ENCODE results near the gene PLEKHG4B.

PLEKHG4B gene

DNA sequence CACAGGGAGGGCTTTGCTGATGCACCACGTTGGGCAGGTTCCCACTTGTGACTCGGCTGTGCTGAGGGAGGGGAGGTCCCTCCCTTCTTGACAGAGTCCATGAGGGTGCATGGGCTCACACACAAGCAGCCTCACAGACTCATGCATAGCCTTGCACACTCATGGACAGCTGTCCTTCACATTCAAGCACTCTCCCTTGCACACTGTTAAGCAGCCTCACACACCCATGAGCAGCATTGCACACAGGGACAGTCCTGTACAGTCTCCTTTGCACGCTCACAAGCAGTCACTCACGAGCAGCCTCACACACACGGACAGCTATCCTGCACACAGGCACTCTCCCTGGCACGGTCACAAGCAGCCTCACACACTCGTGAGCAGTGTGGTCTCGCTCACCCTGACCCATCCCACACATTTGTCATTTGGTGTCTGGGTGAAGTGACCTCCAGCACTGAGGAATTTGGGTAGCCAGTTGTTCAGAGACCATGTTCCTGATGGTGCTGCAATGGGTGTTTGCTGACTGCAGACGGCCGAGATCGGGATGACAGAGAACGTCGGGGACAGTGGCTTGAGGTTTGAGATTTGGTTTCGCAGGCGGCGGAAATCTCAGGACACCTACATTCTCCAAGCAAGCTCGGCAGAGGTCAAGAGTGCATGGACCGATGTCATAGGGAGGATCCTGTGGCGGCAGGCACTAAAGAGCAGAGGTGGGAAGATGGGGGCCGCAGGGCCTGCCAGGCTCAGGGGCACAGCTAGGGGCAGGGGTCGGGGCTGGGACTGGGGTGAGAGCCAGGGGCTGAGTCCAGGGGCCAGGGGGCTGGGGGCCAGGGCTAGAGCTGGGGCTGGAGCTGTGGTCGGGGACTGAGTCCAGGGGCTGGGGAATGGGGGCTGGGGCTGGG, 81.7 kb downstream of the PLEKHG4B start:
- DNase-seq = no peak

DNA sequence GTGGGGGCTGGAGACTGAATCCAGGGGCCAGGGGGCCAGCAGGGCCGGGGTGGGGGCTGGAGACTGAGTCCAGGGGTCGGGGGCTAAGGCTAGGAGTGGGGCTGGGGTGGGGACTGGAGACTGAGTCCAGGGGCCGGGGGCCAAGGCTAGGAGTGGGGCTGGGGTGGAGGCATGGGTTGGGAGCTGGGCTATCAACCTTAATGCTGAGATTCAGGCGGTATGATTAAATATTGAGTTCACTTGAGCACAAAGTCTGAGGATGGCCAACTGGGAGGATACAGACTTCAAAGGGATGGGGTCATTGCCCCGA, 82.3 kb downstream of the PLEKHG4B start:
- no peak for DNase-seq

DNA sequence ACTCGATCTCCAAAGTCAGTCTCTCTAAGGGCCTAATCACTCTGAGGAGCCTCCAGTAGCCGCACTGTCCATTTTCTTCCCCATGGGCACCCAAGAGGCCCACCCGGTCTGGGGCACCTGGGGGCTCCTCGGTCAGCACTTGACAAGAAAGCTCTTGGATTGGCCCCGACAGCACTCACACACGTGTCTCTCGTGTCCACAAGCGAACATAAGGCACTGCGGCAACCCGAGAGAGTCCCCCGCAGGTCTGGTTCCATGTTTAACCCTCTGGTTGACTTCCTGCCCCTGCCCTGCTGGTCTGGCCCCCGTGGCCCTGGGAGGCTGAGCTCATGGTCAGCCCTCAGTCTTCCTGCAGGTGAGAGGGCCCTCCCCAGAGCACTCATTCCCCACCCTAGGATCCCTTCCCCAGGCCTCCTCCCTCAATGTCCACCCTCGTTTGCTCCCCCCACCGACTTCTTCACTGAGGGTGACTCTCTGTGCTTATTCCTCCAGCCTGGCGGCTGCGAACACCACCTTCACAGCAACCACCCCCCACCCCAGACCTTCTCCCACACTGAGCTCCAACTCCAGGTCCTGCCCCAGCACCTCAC, 83.0 kb downstream of the PLEKHG4B start:
- DNase-seq = no peak

DNA sequence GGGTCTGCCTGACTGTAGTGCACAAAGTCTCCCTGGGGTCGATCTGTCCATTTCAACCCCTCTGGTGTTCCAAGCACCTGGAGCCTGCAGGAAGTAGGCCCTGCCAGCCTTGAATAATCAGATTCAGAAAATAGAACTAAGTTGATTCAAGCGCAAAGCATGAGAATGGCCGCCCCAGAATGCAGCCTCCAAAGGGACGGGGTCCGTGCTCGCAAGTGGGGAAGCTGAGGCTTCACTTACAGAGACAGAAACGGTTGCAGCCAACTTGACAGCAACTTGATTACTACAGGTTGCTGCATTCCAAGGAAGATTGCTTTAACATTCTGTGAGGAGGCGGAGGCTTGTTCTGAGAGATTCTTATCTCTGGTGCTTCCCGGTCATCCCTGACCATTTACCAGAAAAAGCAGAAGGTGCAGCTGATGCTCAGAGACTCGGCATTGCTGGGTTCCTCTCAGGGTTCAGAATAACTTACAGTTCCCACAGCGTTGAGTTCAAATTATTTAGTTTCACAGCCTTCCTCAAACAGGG, 84.4 kb downstream of the PLEKHG4B start:
- DNase-seq = no peak

DNA sequence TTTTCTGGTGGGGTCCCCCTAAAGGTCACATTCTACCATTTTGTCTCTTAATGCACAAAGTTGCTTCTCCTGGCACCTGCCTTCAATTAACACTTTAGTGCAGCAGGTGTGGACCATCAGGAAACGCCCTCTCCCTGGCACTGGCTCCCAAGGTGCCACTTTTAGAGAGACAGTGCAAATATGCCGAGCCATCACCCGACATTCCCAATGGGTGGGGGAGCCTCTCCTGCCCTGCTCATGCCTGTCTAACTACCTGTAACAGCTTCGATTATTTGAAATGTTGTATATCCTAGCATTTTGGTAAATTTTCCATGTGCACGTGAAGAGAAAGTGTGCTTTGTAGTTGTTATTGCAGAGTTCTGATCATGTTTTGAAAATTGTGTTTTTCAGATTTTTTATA, 86.1 kb downstream of the PLEKHG4B start:
- peak; percentile 3 for DNase-seq

DNA sequence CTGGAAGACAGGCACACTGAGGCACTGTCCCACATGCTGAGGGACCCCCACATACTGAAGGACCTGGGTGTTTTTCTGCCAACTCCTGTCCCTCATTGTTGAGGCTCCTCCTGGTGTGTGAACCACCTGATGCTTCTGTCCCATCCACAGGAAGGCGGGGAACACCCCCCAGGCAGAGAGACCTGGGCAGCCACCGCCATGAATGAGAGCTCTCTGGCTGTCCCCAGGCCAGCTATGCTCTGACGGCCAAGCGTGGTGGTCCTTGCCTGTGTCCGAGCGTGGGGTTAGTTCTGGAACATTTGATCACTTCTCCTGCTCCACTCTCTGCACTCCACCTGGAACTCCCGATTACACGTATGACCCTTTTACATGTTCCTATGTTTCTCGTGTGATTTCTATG, 87.4 kb downstream of the PLEKHG4B start:
- DNase-seq = no peak

DNA sequence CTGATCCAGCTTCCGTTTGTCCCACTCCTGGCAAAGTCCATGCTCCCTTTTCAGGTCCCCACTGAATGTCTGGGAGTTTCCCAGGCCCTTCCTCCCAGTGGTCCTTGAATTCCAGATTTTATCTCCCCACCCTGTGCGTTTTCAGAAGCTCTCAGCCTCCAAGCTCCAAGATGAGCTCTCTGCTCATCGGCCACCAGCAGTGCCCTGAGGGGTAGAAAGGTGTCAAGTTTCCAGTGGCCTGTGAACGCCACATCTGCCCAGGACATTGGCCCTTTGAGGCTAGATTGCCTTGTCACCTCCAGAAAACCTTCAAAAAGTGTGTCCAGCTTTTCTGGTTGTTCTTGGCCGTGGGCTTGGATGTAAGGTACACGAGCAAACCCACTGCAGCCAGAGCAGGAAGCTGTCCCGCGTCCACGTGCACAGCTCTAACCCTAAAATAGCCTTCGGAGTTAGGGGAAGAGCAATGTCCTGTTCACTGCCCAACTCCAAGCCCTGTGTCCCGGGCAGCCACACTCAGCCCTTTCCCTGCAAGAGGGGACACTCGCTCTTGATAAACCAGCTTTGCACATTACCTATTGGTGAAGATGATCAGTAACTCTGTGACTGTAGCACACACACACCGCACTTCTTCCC, 88.4 kb downstream of the PLEKHG4B start:
- no peak for DNase-seq

DNA sequence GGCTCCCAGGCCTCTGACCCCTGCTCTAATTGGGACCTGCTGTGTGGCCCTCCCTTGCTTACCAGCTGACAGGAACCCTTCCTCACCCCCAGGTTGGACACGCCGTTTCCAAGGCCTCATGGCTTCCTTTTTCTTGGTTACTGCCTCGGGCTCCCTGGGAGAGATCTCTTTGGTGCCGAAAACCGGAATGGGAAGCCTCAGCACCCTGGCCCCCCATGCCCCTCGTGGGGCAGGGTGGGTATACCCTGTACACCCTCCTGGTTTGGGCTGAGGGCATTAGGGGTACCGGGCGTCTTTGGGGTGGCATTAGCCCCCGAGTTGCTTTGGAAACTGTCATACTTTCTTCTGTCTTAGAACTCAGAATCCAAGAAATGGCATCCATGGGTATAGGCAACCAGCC, 89.2 kb downstream of the PLEKHG4B start:
- no peak for DNase-seq

DNA sequence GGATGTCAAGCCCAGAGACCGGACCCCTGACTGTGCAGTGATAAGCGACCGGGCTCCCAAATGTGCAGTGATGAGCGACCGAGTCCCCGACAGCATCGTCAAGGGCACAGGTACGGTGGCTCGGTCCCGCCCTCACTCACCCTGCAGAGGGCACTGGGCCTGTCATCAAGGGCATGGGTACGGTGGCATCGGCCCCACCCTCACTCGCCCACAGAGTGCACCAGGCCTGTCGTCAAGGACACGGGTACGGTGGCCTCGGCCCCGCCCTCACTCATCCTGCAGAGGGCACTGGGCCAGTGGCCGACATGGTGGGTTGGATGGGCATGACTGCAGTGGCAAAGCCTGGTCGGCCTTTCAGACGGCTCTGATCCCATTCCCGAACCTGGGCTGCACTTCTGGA, 89.6 kb downstream of the PLEKHG4B start:
- DNase-seq = no peak

DNA sequence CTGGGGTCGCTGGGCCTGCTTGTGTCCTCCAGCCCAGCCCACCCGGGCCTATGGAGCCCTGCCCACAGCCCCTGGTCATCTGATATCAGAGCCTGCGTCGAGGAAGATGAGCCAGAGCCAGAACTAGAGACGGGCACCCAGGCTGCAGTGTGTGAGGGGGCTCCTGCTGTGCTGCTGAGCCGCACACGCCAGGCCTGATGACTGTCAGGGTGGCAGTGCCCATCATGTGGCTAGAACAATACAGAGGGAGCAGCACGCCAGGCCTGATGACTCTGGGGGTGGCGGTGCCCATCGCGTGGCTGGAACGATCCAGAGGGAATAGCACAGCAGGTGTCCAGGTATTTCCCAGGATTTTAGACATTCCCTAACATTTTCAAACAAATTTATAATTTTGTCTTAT, 90.2 kb downstream of the PLEKHG4B start:
- no peak for DNase-seq

DNA sequence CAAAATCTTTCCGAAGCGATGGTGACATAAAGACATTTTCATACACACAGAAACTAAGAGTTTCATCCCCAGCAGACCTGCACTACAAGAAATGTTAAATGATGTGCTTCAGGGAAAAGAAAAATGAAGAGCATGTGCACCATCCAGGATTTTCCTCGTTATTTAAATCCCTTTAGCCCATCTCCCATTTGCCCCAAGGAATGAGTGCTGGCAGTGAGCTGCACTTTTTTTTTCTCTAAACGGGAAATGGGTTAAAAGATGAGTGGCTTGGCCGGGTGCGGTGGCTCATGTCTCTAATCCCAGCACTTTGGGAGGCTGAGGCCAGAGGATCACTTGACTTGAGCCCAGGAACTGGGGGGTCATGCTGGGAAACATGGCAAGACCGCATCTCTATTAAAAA, 92.5 kb downstream of the PLEKHG4B start:
- no peak for DNase-seq

DNA sequence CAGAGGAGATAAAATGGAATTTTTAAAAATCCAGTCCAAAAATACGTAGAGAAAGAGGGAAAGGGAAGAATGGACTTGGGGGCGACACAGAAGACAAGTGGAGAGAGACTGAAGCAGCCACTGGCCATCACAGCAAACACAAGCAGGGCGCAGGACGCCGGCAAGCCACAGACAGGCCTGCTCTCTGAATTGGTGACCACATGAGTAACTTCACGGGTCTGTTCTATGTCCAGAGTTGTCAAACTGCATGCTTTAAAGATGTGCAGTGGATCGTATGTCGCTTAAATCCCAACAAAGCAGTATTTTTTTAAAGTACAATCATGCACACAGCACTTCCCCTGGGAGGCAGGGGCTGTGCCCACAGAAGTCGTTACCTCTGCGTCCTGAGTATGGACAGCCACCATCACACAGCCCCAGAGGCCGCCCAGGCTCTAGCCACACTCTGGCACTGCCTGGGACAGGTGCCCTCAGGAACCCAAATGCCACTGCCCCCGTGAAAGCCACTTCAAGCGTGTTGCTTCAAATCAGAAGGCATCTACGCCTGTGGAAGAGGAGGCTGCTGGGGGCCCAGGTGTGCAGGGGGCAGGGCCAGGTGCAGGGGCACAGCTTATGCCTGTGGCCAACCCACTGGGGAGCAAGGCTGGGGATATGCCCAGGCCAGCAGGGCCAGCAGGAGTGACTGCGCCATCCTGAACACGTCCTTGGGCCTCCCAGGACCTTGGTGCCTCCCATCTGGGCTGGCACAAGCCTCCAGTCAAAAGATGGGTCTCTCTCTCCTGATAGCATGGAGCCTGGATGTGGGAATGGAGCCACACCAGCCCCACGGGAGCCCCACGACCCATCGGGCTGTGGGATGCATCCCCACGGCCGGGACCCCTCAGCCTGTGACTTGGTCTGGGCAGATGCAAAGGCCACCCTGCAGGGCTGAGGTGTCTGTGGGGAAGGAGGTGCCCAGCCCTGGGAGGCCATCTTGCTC, 93.4 kb downstream of the PLEKHG4B start:
- DNase-seq = no peak

DNA sequence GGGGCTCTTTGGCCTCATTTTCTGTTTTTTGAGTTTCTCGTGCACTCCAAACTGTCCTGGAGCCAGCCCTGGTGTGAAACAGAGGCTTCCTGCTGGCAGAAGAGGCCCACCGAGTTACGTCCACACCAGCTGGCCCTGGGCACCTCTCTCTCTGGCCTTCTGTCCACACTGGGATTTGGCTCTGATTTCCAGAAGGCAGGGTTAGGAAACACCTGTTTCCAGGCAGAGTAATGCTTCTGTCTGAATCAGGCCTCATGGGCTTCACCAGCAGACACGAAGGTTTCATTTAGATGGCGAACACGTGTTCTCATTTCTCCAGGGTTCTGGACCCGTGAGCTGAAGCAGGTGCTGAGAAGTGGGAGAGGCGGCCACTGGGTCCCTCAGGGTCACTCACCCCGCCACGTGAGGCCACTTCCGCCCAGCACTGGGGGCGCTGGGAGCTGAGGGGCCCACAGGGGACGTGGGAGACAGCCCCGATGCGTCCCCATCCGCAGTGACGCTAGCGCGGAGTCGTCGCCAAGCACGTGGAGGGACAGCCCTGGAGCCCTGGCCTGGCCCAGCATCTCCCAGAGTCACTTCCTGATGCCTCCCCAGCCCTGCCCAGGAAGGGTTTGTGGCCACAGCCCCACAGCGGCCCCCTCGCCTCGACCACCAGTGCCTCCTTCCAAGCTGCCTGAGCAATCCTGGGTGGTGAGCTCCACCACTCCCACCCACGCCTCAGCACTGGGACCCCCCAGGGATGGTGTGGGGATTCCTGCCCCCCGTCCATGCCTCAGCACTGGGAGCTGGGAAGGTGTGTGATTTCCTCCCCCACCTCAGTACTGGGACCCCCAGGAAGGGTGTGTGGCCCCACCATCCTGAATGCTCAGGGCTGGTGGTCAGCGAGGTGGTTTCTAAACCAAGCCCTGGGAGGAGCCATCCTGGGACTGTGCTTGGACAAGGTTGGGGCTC, 94.4 kb downstream of the PLEKHG4B start:
- no peak for DNase-seq

DNA sequence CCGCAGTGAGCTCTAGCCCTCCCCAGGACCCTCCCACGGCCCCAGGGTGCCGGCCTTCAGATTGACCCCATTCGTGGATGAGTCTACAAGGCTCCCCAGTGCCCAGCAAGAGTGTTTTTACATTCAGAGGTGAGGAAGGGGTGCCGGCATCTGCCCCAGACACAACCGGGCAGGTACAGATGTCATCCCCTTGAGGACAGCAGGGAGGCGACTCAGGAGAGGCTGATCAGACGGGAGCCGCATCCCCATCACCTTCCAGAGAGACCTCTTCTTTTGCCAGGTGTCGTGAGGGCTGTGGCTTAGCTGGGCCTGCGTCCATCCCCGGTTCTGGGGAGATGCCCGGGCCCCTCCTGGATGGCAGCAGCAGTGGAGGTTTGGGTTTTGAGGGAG, 95.1 kb downstream of the PLEKHG4B start:
- no peak for DNase-seq

DNA sequence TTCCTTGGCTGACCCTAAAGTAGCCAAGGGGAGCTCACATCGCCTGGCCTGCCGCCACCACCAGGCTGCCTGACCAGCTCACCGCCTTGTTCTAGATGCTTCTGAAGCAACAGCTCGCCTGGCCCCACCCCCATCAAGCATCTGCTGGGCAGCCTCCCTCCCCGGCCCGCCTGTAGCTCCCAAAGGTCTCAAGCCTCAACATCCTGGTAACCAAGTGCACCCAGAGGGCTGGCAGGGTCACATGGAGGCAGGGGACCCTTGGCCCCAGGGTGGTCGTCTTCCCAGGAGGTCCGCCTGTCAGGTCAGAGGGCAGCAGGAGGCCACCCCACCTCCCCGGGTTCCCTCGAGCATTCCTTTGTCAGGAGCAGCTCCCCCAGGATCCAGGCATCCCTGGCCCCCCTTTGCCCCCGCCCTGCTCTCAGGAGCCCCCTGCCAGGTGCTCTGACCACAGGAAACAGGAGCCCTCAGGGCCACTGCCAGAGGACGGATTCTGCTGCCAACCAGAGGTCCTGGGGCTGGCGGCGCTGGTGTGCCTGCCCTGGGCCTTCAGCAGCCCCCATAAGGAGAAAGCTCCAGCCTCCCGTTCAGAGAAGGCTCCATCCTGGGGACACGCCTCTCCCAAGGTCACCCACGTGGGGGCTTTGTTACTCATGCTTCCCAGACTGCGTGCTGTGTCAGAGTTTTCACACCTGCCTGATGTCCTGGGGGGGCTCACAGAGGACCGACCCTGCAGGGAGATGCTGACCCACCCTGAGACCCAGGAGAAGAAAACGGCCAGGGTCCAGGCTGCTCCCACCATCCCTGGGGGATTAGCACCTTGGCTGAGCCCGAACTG, 95.9 kb downstream of the PLEKHG4B start:
- DNase-seq = peak; percentile 7

DNA sequence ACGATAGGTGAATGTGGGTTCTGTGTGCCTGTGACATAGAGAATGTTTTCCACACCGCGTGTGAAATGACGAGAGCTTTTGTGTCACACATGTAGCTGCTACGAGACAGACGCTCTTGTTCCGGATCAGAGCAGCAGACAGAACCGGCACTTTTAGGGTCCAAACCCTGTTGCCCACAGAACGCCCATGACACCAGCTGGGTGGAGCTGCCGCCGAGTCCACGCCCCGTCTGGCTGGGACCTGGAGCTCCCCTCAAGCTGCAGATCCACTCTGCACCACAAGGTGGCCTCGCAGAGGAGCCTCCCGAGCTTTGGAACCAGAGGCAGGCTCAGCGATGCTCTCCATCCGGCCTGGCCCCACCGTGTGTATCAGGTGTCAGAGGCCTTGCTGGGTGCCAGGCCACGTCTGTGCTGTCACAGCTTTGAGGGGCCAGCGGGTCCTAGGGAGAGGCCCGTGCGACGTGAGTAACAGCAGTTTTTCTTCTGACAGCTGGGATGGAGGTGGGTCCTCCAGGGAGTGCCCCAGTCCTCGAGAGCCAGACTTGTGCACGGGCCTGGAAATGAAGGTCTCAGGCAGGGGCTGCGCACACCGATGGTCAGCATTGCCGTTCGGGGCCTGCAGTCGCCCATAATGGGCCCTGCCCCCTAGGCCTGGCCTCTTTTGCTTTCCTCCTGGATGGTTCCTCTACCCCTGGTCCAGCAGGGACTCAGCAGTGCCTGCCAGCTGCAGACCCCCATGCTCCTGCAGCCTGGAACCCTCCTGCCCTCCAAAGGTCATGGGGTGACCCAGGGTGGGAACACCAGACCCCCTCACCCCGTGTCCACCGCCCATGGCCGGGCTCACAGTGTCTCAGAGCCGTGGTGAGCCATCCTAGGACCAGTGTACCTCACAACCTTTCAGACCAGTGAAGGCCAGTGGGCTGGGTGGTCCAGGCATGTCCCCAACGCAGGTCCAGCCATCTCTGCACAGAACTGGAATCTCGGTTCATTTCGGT, 96.8 kb downstream of the PLEKHG4B start:
- peak; percentile 89 for DNase-seq

DNA sequence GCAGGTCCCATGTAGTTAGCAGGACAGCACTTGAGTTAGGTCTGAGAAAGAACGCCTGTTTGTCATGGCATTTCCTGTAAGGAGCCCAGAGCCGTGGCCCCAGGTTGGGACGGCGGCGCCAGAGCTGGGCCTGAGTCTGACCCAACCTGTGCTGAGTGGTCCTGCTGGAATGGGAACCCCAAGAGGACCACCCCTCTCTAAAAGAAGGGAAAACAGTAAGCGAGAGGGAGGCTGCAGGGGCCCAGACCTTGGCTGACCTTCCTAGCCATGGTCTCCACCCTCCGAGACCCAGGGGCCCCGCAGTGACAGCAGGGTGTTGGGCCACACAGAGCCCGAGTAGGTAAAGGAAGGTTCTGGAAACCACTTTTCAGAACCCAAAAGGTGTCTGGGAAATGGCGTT, 97.5 kb downstream of the PLEKHG4B start:
- DNase-seq = no peak

DNA sequence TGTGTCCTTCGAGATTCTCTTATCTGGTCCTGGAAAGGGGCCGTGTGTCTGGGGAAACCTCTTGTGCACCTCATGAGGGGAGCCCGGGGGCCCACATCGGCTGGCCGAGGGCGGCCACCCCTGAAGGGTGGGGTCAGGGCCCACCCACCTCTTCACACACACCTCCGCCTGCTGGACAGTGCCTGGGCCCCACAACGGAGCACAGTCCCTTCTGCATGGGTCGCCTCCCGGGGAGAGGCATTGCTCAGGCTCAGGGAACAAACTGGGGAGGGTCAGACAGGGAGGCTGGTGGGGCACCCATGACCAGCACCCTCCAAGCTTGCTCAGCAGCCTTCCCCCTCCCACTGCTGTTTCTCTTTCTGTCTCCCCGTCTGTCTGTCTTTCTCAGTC, 98.0 kb downstream of the PLEKHG4B start:
- no peak for DNase-seq

DNA sequence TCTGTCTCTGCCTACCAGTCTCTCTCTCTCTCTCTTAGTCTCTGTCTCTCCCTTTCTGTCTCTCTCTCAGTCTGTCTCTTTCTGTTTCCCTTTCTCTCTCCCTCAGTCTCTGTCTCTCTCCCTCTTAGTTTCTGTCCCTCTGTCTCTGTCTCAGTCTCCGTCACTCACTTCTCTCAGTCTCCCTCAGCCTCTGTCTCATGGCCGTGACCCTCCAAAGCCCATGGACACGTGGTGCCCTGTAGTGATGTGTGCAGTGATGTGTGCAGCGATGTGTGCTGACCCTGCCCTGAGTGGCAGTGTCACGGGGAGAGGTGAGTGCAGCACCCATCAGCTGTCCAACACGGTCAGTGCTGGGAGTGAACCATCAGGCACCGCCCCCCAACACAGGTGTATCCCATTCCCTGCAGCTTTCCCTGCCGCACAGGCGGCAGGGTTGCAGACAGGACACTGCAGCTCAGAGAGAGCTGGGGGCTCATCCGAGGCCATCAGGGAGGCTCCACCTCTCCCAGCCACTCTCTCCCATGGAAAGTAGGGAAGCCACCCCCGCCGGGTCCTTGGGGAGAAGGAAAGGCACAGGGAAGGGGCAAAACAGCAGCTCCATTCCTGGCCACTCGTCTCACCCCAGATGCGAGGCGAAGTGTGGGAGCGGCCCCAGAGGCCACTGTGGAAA, 98.5 kb downstream of the PLEKHG4B start:
- no peak for DNase-seq

Measured in NCI-H1105 (cell line).